Loucy (cell line): ENCODE measurements around the gene CPNE9.

Source experiments
- H2AFZ ChIP-seq: fragments of 200-600 bp; sonication (generic); 2 replicates; pipeline ENCODE4 v1.6.0; 2016; ENCODE audit warnings: antibody characterized with exemption, mild to moderate bottlenecking, low read length, moderate library complexity
- H3F3A ChIP-seq: fragments of 200-600 bp; 2 replicates; pipeline ENCODE4 v1.6.0; 2016; ENCODE audit warnings: antibody characterized with exemption, low read depth, mild to moderate bottlenecking
- H3K27me3 ChIP-seq: fragments of 200-600 bp; sonication (generic); 2 replicates; pipeline ENCODE4 v1.6.1; 2014; ENCODE audit warnings: low read length, mild to moderate bottlenecking; ENCODE audit not compliant: insufficient read depth, poor library complexity, severe bottlenecking
- H3K36me3 ChIP-seq: fragments of 200-600 bp; sonication (generic); 2 replicates; pipeline ENCODE4 v1.6.1; 2016; ENCODE audit warnings: low read length; ENCODE audit not compliant: insufficient read depth
- H3K4me1 ChIP-seq: fragments of 200-600 bp; sonication (generic); 2 replicates; pipeline ENCODE4 v1.5.1; 2014; ENCODE audit warnings: low read length, mild to moderate bottlenecking; ENCODE audit not compliant: insufficient read depth, poor library complexity, severe bottlenecking
- H3K4me2 ChIP-seq: fragments of 200-600 bp; sonication (generic); 2 replicates; pipeline ENCODE4 v1.6.0; 2014; ENCODE audit warnings: antibody characterized with exemption, low read length, low read depth, mild to moderate bottlenecking; ENCODE audit not compliant: poor library complexity, severe bottlenecking
- H3K4me3 ChIP-seq: fragments of 200-600 bp; sonication (generic); 2 replicates; pipeline ENCODE4 v1.5.1; 2014; ENCODE audit warnings: low read length, mild to moderate bottlenecking, mixed read lengths; ENCODE audit not compliant: poor library complexity, severe bottlenecking
- H3K79me2 ChIP-seq: fragments of 200-600 bp; sonication (generic); 2 replicates; pipeline ENCODE4 v1.6.1; 2014; ENCODE audit warnings: low read length; ENCODE audit not compliant: insufficient read depth
- H3K9ac ChIP-seq: fragments of 200-600 bp; sonication (generic); 2 replicates; pipeline ENCODE4 v1.6.0; 2014; ENCODE audit warnings: mild to moderate bottlenecking, low read depth, low read length, moderate library complexity; ENCODE audit not compliant: poor library complexity, severe bottlenecking
- H3K9me2 ChIP-seq: fragments of 200-600 bp; sonication (generic); replicated peaks from 2 replicates; pipeline ENCODE4 v1.6.1; 2016; ENCODE audit warnings: low read depth, low read length, mixed read lengths
- H3K9me3 ChIP-seq: fragments of 200-600 bp; sonication (generic); 2 replicates; pipeline ENCODE4 v1.6.1; 2014; ENCODE audit warnings: mild to moderate bottlenecking, antibody characterized with exemption, low read length, low read depth; ENCODE audit not compliant: insufficient read depth
- H4K20me1 ChIP-seq: fragments of 200-600 bp; sonication (generic); 2 replicates; pipeline ENCODE4 v1.6.0; 2014; ENCODE audit warnings: antibody characterized with exemption, low read length, mild to moderate bottlenecking; ENCODE audit not compliant: insufficient read depth, poor library complexity, severe bottlenecking
- EZH2phosphoT487 ChIP-seq: fragments of 200-600 bp; IDR thresholded peaks from 2 replicates; pipeline ENCODE4 v1.6.1; 2018; ENCODE audit warnings: antibody characterized with exemption, mild to moderate bottlenecking, moderate library complexity, borderline replicate concordance
- TF ChIP-seq, protein P1 (sequence below): fragments of 200-600 bp; sonication (generic); conservative IDR thresholded peaks from 2 replicates; pipeline ENCODE4 v1.5.1; 2014; ENCODE audit warnings: mild to moderate bottlenecking, antibody characterized with exemption, low read length

The CPNE9 gene

DNA sequence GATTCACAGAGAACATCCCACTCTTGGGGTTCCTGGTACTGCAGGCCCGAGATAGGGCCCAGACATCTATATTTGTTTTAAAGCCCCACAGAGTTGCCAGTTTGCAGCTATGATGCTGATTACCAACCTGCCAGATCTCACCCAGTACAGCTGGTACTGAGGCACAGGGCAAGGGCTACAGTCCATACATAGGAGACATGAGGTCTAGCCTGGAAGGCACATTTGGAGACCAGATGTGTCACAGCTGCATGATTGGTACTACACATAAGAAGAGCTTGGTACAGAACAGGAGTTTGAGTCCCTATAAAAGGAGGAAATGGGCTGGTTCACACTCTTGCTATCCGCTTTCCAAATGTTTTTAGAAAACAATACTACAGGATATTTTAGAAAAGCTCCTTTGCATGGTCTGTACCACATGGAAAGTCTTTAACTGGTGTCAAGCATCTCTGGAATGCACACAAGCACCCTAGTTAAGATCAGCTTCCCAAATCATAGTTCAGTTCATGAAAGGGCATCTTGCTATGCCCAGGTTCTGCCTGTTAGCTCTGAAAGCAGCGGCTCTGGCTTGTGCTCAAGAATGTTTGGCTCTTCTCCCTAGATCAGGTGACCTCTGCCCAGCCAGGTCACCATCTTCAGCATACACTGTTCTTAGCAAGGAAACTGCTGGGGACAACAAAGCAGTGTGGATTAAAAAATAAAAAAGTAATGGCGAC is 33.8 kb upstream of the CPNE9 start:
- Histone ChIP-seq H3K9ac (no peak overlapping the region), H2AFZ (no peak overlapping the region), H3K79me2 (no peaks in the 10 kb centered on the region), H3K4me2 (no peak overlapping the region), H3K9me3 (no peaks in the 10 kb centered on the region), H3F3A (no peaks in the 10 kb centered on the region), H3K9me2 (no peaks in the 10 kb centered on the region), H3K36me3 (peaks cover 84% of the 10 kb centered on the region; the same call in 1 of the 2 replicates), H3K4me1 (no peaks in the 10 kb centered on the region), H3K27me3 (no peaks in the 10 kb centered on the region), H4K20me1 (no peaks in the 10 kb centered on the region), H3K4me3 (no peak overlapping the region)
- TF ChIP-seq, protein P1, sequence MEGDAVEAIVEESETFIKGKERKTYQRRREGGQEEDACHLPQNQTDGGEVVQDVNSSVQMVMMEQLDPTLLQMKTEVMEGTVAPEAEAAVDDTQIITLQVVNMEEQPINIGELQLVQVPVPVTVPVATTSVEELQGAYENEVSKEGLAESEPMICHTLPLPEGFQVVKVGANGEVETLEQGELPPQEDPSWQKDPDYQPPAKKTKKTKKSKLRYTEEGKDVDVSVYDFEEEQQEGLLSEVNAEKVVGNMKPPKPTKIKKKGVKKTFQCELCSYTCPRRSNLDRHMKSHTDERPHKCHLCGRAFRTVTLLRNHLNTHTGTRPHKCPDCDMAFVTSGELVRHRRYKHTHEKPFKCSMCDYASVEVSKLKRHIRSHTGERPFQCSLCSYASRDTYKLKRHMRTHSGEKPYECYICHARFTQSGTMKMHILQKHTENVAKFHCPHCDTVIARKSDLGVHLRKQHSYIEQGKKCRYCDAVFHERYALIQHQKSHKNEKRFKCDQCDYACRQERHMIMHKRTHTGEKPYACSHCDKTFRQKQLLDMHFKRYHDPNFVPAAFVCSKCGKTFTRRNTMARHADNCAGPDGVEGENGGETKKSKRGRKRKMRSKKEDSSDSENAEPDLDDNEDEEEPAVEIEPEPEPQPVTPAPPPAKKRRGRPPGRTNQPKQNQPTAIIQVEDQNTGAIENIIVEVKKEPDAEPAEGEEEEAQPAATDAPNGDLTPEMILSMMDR, result no peak
- no peak for TF ChIP-seq EZH2phosphoT487

DNA sequence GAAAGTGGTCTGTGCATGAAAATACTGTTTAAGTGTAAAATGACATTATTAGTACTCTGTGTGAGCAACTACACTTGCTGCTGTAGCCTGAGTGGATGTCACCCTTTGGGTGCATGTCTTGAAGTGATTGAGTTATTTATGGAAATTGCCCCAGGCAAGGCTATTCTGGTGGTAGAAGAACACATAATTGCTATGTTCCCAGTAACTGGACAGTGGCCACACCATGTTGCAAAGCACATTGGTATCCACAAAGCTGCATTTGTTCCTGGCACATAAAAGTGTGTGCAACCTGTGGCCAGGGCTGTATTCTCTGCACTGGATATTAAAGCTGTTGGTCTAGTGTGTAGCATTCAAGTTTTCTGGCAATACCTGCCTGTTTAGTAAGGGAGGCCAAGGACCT is 30.6 kb upstream of the CPNE9 start:
- TF ChIP-seq, protein P1, result no peak
- no peak for TF ChIP-seq EZH2phosphoT487
- Histone ChIP-seq H3K79me2 (no peaks in the 10 kb centered on the region), H2AFZ (no peak overlapping the region), H3K9me3 (no peaks in the 10 kb centered on the region), H3K36me3 (peaks cover 89% of the 10 kb centered on the region; the same call in 1 of the 2 replicates), H3F3A (no peaks in the 10 kb centered on the region), H3K9me2 (no peaks in the 10 kb centered on the region), H3K4me2 (no peak overlapping the region), H4K20me1 (no peaks in the 10 kb centered on the region), H3K4me3 (no peak overlapping the region), H3K4me1 (no peaks in the 10 kb centered on the region), H3K9ac (no peak overlapping the region), H3K27me3 (no peaks in the 10 kb centered on the region)

DNA sequence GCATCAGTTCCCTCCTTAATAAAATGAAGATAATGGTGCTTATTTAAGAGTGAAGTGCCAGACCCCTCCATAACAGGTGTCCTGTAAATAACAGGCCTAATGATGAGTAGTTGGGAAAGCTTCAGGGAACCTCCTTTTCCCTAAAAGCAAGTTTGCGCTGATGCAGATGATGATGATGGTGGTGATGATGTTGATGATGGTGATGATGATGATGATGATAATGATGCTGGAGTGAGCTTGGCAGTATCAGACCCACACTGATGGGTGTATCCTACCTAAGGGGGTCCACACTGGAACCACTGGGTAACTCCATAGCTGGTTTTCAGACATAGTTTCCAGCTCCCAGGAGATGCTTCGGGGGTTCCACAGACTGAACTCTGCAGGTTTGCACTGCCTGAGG is 29.9 kb upstream of the CPNE9 start:
- TF ChIP-seq, protein P1, result no peak
- Histone ChIP-seq H3K4me2 (no peak overlapping the region), H3K36me3 (peaks cover 89% of the 10 kb centered on the region; the same call in 1 of the 2 replicates)

More for the DNA sequence above, 29.9 kb upstream of the CPNE9 start:
- Histone ChIP-seq H3K9me2 (no peaks in the 10 kb centered on the region), H3K79me2 (no peaks in the 10 kb centered on the region), H3K9ac (no peak overlapping the region), H3K4me1 (no peaks in the 10 kb centered on the region), H4K20me1 (no peaks in the 10 kb centered on the region), H3K4me3 (no peak overlapping the region), H3K27me3 (no peaks in the 10 kb centered on the region), H3K9me3 (no peaks in the 10 kb centered on the region), H2AFZ (no peak overlapping the region), H3F3A (no peaks in the 10 kb centered on the region)
